ENCODE measurements around the gene AKAP8L. TPM values are rescaled to one million over a fixed set of nuclear protein-coding genes. Genes with fewer than 3 reads are reported as not detected.
"Not testable (repeated sequence)": the region's sequence is repeated elsewhere in the genome, so short reads cannot be mapped to it uniquely, and the experiment has no call there.

Gene AKAP8L
- total RNA-seq, 2 donors from 2014 or later = 70.9 to 114 TPM

DNA sequence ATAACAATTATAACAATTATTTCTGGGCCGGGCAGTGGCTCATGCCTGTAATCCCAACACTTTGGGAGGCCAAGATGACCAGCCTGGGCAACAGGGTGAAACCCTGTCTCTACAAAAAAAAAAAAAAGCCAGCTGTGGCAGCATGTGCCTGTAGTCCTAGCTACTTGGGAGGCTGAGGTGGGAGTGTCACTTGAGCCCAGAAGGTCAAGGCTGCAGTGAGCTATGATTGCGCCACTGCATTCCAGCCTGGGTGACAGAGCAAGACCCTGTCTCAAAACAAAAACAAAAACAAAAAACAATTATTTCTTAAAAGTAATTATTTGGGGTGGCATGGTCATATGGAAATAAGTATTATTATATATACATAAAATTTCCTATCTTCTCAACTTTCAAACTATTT lies 7.4 kb downstream of the AKAP8L start:
- not testable (repeated sequence) for DNase-seq (ENCODE audit: low spot score in 2 of 2); H3K9me3 Mint-ChIP-seq; ATAC-seq; H3K27ac Mint-ChIP-seq
- peaks cover 0 to 10% of the 10 kb centered on the region in 2 donors for H3K36me3 Mint-ChIP-seq

DNA sequence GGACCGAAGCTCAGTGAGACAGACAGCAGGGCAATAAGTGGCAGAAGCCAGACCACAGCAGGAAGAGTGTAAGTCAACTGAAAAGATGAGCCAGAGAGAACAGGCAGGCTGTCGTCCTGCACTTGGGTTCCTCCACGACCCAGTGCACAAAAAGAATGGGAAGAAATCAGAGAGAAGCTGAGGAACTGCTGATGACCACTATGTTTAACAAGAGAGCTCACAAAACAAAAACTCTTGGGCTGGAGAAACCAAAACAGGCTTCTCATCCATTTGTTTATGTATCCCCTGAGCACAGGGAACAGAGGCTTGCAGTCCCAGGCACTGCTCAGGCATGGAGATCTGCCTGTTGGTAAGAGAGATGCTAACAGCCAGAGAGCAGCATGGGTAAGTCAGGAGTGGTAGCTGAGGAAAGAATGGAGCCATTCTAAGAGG lies 14.0 kb downstream of the AKAP8L start:
- peak overlapping the region; percentile 39 to 87 for H3K27ac Mint-ChIP-seq
- H3K9me3 Mint-ChIP-seq = no peaks in the 10 kb centered on the region
- H3K36me3 Mint-ChIP-seq = no peaks in the 10 kb centered on the region
- ATAC-seq (no peak), DNase-seq (ENCODE audit: low spot score in 2 of 2) (no peak)

DNA sequence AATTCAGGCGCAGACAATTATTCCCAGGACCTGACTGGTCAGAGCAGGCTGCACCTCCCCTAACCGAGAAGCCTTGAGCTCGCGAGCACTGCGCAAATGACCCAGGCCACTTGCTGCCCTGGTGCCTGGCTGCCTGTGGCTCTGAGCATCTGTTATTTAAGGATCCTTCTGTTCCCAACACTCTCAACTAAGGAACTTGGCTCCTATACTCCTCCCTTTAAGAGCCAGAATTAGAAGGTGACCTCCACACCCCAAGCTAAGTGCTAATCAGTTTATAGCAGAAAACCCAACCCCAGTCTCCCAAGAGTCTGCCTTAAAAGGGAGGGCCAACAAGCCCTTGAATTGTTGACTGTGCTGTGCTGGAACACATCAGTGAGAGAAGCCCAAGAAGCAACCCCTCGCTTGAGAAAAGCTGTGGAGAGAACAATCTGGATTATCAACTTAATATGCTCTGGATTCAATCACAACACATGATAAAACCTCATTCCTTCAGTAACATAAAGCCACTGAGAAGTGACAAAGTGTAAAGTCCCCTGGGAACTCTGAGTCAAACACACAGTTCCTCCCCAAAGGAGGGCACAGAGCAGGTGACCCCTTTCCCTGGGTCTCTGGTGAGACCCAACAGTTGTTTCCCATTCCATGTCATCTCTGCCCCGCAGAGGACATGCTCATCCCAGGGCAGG lies 14.6 kb downstream of the AKAP8L start:
- DNase-seq (ENCODE audit: low spot score in 2 of 2) (no peak), ATAC-seq (no peak)
- no peaks in the 10 kb centered on the region for H3K9me3 Mint-ChIP-seq
- H3K27ac Mint-ChIP-seq = peak overlapping the region; percentile 39 to 87
- H3K36me3 Mint-ChIP-seq = no peaks in the 10 kb centered on the region

DNA sequence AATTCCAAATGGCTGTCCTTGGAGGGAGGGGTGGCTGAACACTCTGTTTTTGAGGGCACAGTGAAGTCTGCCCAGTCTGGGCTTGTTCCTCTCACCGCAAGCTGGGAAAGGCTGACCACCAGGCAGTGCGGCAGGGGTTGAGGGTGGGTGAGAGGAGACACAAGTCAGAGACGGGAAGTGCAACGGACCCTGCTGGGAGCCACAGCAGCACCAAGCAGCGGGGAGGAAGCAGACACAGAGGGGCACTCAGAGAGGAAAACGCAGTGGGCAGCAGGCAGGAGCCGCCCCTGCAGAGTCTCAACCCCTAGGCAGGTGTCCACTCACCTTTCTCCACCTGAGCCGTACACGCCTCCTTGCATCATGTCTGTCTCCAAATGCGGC lies 15.6 kb downstream of the AKAP8L start:
- peak overlapping the region in 1 of 2 donors; percentile 92 for H3K27ac Mint-ChIP-seq
- peaks cover under 1% of the 10 kb centered on the region in 2 donors for H3K36me3 Mint-ChIP-seq
- no peaks in the 10 kb centered on the region for H3K9me3 Mint-ChIP-seq
- ATAC-seq (no peak), DNase-seq (ENCODE audit: low spot score in 2 of 2) (no peak)

DNA sequence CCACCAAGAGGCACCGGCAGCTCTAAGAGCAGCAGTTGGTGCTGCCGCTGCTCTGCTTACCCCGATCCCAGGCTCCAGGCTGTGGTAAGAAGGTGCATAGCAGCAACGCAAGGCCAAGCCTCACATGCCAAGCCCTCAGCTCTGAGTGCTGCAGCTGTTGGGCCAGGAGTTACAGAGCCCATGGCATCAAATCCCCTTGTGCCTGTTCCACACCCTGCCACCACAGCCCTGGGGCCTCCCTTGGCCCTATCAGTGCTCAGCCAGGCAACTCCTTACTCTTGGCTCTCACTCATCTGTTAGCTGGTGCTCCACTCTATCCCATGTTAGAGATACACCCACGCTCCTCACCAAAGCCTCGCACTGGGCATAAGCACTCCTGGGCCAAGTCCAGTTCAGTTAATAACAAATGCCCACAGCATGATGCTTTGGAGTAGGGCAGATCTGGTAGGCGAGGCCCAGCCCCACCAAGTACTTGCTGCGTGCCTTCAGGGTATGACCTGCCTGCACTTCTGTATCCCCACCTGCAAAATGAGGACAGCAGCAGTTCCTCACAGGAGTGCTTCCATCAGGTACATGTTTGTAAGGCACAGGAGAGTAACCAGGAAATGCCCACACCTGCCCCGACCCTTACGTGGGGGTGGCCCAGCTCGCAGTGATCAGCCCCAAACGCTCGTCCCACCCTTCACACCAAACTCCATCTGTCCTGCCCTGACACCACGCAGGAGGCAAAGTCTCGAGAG lies 16.2 kb downstream of the AKAP8L start:
- no peaks in the 10 kb centered on the region for H3K9me3 Mint-ChIP-seq
- no peak overlapping the region for H3K27ac Mint-ChIP-seq
- peaks cover 6% of the 10 kb centered on the region in 2 donors for H3K36me3 Mint-ChIP-seq
- ATAC-seq (no peak), DNase-seq (ENCODE audit: low spot score in 2 of 2) (no peak)

DNA sequence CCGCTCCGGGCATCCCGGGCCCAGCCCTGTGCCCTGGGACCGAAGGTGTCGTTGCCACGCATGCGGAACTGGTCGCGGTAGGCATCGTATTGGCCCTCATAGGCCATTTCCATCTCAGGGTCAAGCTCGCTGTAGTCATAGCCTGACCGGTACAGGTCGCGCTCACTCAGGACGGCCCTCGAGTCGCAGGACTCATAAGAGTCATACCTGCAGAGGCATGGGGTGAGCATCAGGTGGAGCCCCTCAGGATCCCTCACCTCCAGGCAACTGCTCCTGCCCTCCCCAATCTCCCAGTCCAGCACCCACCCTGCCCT lies 17.4 kb downstream of the AKAP8L start:
- no peak for ATAC-seq
- H3K27ac Mint-ChIP-seq = no peak overlapping the region
- no peak for DNase-seq (ENCODE audit: low spot score in 2 of 2)
- peaks cover 8 to 18% of the 10 kb centered on the region in 2 donors for H3K36me3 Mint-ChIP-seq
- no peaks in the 10 kb centered on the region for H3K9me3 Mint-ChIP-seq

DNA sequence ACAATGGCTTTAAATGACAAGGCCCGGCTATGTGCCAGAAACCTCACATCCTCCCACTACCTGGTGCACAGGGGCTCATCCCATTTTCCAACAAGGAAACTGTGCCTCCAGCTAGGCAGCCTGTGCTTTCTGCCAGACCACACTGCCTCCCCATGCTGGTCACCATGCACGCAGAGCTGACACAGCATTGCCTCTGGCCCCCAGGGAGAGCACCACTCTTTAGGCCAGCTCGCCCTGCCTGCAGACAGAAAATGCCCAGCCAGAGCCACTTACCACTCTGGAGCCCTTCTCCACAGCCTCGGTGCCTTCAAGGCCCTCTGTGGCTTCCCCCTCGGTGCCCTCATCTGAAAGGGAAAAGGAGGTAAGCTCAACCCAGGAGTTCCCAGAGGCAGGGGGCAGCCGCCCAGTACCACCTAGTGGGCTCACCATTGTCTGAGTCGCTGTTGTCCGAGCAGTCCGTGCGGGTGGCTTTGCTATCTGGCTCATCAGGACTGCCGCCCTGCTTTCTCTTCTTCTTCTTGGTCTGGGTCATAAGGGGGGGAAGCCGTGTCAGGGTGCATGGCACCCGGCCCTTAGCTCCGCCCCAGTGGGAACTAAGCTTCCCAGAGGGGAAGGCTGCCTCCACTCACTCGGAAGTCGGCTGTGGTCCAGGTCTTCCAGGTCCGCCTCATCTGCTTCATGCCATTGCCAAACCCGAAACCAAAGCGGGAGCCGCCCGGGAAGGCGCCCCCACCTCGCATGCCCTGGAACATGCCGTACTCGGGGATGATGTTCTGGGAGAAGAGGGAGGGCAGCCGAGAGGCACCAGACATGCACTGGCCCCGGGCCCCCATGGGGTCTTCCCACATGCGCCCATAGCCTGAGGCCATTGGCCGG lies 18.0 kb downstream of the AKAP8L start:
- H3K9me3 Mint-ChIP-seq = no peaks in the 10 kb centered on the region

DNA sequence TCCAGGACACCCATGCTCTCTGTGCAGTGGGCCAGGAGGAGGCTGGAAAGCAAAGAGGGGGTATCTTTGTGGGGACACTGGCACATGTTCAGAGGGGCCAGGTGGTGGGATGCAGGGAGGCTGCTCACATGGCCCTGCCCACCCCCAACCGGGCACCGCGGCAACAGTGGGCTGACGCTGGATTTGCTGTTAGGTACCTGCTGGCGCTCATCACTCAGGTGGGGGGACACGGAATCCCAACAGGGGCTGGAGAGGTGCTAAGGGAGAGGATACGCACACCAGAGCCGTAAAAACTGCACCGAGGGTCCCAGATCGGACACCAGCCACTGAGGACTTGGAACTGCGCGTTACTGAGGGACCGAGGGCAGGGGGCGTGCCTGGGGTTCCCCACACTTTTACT lies 19.2 kb downstream of the AKAP8L start:
- no peaks in the 10 kb centered on the region for H3K9me3 Mint-ChIP-seq
- no peak for ATAC-seq
- no peak overlapping the region for H3K27ac Mint-ChIP-seq
- H3K36me3 Mint-ChIP-seq = peaks cover 8 to 23% of the 10 kb centered on the region in 2 donors
- DNase-seq (ENCODE audit: low spot score in 2 of 2) = no peak

More for the DNA sequence above, 18.0 kb downstream of the AKAP8L start:
- H3K27ac Mint-ChIP-seq = no peak overlapping the region
- DNase-seq (ENCODE audit: low spot score in 2 of 2) (no peak), ATAC-seq (peak in 1 of 2 donors; percentile 16)
- peaks cover 8 to 23% of the 10 kb centered on the region in 2 donors for H3K36me3 Mint-ChIP-seq

DNA sequence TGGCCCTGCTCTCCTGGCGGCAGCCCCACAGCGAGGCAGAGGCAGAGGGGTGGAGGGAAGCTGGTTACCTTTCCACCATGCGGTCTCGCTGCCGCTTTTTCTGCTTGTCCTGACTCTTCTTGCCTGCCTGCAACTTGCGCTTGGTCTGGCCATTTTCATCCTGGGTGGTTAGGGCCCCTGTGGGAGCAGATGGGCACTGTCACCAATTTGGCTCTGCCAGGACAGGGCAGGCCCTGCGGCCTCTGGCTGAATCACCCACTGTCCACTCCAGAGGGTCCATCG lies 19.6 kb downstream of the AKAP8L start:
- no peaks in the 10 kb centered on the region for H3K9me3 Mint-ChIP-seq
- H3K36me3 Mint-ChIP-seq = peaks cover 8 to 23% of the 10 kb centered on the region in 2 donors
- DNase-seq (ENCODE audit: low spot score in 2 of 2) = no peak
- ATAC-seq = no peak
- no peak overlapping the region for H3K27ac Mint-ChIP-seq

DNA sequence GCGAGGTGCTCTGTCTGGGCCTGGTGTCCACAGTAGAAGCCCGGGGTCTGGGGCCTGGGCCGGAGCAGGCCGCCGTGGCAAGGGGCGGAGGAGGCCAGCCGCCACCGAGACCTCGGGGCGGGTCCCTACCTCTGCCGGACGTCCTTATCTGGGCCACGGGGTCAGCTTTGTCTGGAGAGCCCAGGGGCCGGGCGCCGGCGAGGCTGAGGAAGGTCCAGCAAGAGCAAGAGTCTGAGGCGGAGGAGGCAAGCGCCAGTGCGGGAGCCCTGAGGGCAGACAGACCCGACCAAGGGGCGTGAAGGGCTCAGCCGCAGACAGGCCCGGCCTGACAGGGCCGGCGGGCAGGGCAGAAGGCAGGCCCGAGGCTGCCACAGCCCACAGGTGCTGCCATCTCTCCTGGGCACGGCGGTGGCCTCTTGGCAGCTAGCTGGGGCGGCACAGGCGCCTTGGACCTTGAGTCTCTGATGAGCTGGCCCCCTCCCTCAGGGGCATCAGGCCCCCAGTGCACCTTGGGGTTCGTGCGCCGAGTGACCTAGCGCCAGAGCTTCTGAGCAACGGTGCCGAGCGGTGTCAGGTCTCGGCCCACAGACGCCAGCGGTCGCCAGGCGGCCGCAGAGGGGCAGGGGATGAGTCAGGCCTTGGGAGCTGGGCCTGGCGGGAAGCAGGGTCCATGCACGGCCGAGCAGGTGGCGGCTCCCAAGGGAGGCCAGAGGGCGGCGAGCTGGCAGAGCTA lies 20.1 kb downstream of the AKAP8L start:
- DNase-seq (ENCODE audit: low spot score in 2 of 2) = no peak
- no peak overlapping the region for H3K27ac Mint-ChIP-seq
- peak in 1 of 2 donors; percentile 18 for ATAC-seq
- H3K9me3 Mint-ChIP-seq = no peaks in the 10 kb centered on the region
- H3K36me3 Mint-ChIP-seq = peaks cover 8 to 23% of the 10 kb centered on the region in 2 donors

DNA sequence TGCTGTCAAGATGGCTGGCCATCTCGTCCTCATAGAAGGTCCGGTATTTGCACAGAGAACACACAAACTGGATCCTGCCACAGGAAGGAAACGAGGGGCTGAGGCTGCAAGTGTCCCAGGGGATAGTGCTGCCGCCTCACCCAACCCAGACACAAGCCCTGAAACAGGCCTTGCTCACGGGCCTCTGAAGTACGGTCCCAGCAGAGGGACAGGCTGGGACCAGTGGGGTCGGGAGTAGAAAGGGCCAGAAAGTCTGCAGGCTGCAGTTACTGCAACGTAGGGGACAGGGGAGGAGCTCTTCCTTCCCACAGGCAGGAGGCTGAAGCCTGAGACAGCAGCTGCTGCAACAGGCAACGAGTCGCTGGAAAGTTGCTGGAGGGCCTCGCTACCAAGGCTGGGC lies 21.0 kb downstream of the AKAP8L start:
- H3K27ac Mint-ChIP-seq = peak overlapping the region in 1 of 2 donors; percentile 57
- H3K36me3 Mint-ChIP-seq = peaks cover 8 to 23% of the 10 kb centered on the region in 2 donors

DNA sequence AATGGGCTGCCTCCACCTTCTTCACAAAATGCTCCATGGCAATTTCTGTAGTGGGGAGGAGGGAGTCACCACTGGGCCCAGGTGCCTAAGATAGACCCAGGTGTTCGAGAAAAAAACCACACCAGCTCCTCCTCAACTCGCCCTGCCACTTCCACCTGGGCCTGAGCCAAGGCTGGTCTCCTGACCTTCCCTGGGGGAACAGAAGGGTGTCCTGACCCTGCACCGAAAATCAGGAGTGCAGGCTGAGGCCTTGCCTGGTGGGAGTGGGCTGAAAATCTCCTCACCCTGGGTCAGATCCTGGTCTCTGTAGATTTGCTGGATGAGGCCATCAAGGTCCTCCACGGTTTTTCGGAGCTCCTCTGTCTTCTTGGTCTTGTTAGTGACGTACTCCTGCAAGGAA lies 21.6 kb downstream of the AKAP8L start:
- ATAC-seq (no peak), DNase-seq (ENCODE audit: low spot score in 2 of 2) (no peak)
- Mint-ChIP-seq H3K36me3 (peaks cover 8 to 23% of the 10 kb centered on the region in 2 donors), H3K9me3 (no peaks in the 10 kb centered on the region), H3K27ac (peak overlapping the region; percentile 57 to 75)

More for the DNA sequence above, 21.0 kb downstream of the AKAP8L start:
- no peaks in the 10 kb centered on the region for H3K9me3 Mint-ChIP-seq
- no peak for DNase-seq (ENCODE audit: low spot score in 2 of 2)
- no peak for ATAC-seq

DNA sequence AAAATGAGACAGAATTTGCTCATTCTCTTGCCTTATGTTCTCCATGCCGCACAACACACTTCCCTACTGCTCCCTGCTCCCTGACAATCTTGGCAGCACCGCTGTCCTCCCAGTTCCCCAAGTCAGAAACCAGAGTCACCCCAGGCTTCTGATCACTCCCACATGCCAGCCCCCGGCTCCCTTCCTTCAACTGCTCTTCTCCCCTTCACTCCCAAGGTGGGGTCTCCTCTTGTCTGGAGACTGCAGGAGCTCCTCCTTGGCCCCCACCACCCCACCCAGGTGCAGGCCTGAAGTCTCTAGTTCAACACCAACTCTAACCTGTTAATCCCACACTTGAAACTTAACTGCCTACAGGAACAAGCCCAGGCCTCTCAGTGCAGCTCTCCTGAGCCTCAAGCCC lies 22.4 kb downstream of the AKAP8L start:
- ATAC-seq (no peak), DNase-seq (ENCODE audit: low spot score in 2 of 2) (no peak)
- peaks cover 8 to 23% of the 10 kb centered on the region in 2 donors for H3K36me3 Mint-ChIP-seq
- H3K9me3 Mint-ChIP-seq = no peaks in the 10 kb centered on the region
- H3K27ac Mint-ChIP-seq = peak overlapping the region; percentile 57 to 75

DNA sequence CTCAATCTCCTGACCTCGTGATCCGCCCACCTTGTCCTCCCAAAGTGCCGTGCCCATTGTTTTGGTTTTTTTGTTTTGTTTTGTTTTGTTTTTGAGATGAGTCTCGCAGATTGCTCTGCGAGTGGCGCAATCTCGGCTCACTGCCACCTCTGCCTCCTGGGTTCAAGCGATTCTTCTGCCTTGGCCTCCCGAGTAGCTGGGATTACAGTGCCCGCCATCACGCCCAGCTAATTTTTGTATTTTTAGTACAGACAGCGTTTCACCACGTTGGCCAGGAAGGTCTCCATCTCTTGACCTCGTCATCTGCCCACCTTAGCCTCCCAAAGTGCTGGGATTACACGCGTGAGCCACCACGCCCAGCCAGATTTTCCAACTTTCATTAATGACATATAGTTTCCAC lies 23.5 kb downstream of the AKAP8L start:
- H3K27ac Mint-ChIP-seq = peak overlapping the region in 1 of 2 donors; percentile 44
- not testable (repeated sequence) for ATAC-seq; H3K9me3 Mint-ChIP-seq; DNase-seq (ENCODE audit: low spot score in 2 of 2)
- H3K36me3 Mint-ChIP-seq = peaks cover 8 to 23% of the 10 kb centered on the region in 2 donors

DNA sequence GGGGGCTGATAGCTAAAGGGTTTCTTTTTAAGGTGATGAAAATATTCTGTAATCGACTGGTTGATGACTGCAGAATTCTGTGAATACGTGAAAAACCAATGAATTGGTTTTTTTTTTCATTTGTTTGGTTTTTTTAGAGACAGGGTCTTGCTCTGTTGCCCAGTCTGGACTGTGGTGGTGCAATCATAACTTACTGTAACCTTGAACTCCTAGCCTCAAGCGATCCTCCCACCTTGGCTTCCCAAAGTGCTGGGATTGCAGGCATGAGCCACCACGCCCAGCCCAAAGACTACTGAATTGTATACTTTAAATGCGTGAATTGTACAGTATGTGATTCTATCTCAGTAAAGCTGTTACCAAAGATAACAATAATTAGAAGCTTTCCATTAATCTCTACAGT lies 24.4 kb downstream of the AKAP8L start:
- no peak for ATAC-seq
- H3K9me3 Mint-ChIP-seq = no peaks in the 10 kb centered on the region
- no peak overlapping the region for H3K27ac Mint-ChIP-seq
- peaks cover 10 to 23% of the 10 kb centered on the region in 2 donors for H3K36me3 Mint-ChIP-seq
- DNase-seq (ENCODE audit: low spot score in 2 of 2) = no peak

DNA sequence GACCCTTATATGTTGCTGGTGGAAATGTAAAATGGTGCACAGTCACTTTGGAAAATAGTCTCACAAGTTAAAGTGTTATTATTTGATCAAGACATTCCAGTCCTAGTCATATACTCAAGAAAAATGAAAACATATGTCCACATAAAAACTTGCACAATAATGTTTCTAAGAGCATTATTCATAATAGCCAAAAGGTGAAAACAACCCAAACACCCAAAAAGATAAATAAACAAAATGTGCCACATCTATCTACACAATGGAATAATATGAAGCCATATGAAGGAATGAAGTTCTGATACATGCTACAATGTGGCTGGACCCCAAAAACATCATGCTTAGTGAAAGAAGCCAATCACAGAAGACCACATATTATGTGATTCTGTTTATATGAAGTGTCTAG lies 24.8 kb downstream of the AKAP8L start:
- no peak for DNase-seq (ENCODE audit: low spot score in 2 of 2)
- ATAC-seq = no peak
- no peak overlapping the region for H3K27ac Mint-ChIP-seq
- H3K36me3 Mint-ChIP-seq = peaks cover 13 to 23% of the 10 kb centered on the region in 2 donors
- no peaks in the 10 kb centered on the region for H3K9me3 Mint-ChIP-seq

All from activated naive CD4-positive, alpha-beta T cell treated with anti-CD3 and anti-CD28 coated beads, Interleukin-2, amount 50 U/mL, for 72 hours (primary cell).